Uterus (tissue), 2 donors: ENCODE measurements around the gene C1orf105.

Experiments used
- POLR2A ChIP-seq, 2 donors: fragments of 450-650 bp; IDR thresholded peaks; one replicate each; pipeline ENCODE4 v1.6.1; 2016; ENCODE audit warnings: antibody characterized with exemption in 2 of 2, mild to moderate bottlenecking in 1 of 2, moderate library complexity in 1 of 2
- TF ChIP-seq, protein P1 (sequence below), 4 experiments: fragments of 200-600 bp in 2 of 4; fragments of 450-650 bp in 2 of 4; sonication (generic) in 2 of 4; IDR thresholded peaks; one replicate each; pipeline ENCODE4 v1.5.1; 2016 to 2019; ENCODE audit warnings: antibody characterized with exemption in 4 of 4, mild to moderate bottlenecking in 2 of 4, moderate library complexity in 1 of 4

DNA sequence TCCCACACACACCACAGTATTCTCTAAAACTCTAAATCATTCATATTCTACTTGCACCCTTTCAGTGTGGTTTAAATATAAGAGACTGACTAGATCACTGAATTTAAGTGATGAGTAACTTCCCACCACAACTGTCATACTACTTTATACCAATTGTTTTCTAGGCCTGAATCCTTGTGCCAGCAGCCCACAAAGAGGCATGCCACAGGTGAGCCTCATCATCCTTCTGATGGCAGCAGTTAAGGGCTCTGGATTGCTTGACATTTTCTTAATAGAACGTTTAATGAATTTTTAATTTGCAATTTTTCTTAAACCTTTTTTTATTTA is 9.6 kb downstream of the C1orf105 start:
- no peak for TF ChIP-seq POLR2A (IDR thresholded peaks at IDR 0.05)
- TF ChIP-seq, protein P1, sequence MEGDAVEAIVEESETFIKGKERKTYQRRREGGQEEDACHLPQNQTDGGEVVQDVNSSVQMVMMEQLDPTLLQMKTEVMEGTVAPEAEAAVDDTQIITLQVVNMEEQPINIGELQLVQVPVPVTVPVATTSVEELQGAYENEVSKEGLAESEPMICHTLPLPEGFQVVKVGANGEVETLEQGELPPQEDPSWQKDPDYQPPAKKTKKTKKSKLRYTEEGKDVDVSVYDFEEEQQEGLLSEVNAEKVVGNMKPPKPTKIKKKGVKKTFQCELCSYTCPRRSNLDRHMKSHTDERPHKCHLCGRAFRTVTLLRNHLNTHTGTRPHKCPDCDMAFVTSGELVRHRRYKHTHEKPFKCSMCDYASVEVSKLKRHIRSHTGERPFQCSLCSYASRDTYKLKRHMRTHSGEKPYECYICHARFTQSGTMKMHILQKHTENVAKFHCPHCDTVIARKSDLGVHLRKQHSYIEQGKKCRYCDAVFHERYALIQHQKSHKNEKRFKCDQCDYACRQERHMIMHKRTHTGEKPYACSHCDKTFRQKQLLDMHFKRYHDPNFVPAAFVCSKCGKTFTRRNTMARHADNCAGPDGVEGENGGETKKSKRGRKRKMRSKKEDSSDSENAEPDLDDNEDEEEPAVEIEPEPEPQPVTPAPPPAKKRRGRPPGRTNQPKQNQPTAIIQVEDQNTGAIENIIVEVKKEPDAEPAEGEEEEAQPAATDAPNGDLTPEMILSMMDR (IDR thresholded peaks at IDR 0.05) = no peak
